ENCODE results near the gene CD177.
"Not testable (repeated sequence)": the region's sequence is repeated elsewhere in the genome, so short reads cannot be mapped to it uniquely, and the experiment has no call there.

CD177 gene

GRCh38 chr19:43329049-43329448 is 24.4 kb upstream of the CD177 start:
- H3K4me1 ChIP-seq (ENCODE audit: insufficient read depth, insufficient read length); H3K36me3 ChIP-seq (ENCODE audit: insufficient read depth, insufficient read length, low read length); H3K4me3 ChIP-seq (ENCODE audit: insufficient read length, low read depth); H3K9ac ChIP-seq (ENCODE audit: insufficient read length, low read depth); H3K27me3 ChIP-seq (ENCODE audit: insufficient read depth, insufficient read length); DNase-seq (ENCODE audit: low read depth, low spot score): not testable (repeated sequence)
- peaks cover 24% of the 10 kb centered on the region for H3K9me3 ChIP-seq (ENCODE audit: insufficient read depth, low read length)

- Histone ChIP-seq H3K4me1 (ENCODE audit: insufficient read depth, insufficient read length) (peaks cover 8% of the 10 kb centered on the region), H3K9ac (ENCODE audit: insufficient read length, low read depth) (no peak overlapping the region), H3K36me3 (ENCODE audit: insufficient read depth, insufficient read length, low read length) (no peaks in the 10 kb centered on the region), H3K4me3 (ENCODE audit: insufficient read length, low read depth) (no peak overlapping the region), H3K9me3 (ENCODE audit: insufficient read depth, low read length) (peaks cover 24% of the 10 kb centered on the region), H3K27me3 (ENCODE audit: insufficient read depth, insufficient read length) (no peaks in the 10 kb centered on the region)
- TF ChIP-seq ZNF274 (IDR thresholded peaks at IDR 0.05; ENCODE audit: low read depth, low read length) = no peak
- no peak for TF ChIP-seq SUZ12 (IDR thresholded peaks at IDR 0.05; ENCODE audit: extremely low read depth, insufficient read depth, insufficient read length)
- TF ChIP-seq YY1 (IDR thresholded peaks at IDR 0.05; ENCODE audit: insufficient read depth, insufficient read length) = no peak
- DNase-seq (ENCODE audit: low read depth, low spot score) = no peak
Measured at GRCh38 chr19:43329989-43330388, 23.5 kb upstream of the CD177 start.

GRCh38 chr19:43330726-43331434 is 22.6 kb upstream of the CD177 start:
- Histone ChIP-seq H3K9ac (ENCODE audit: insufficient read length, low read depth) (no peak overlapping the region), H3K27me3 (ENCODE audit: insufficient read depth, insufficient read length) (no peaks in the 10 kb centered on the region), H3K36me3 (ENCODE audit: insufficient read depth, insufficient read length, low read length) (no peaks in the 10 kb centered on the region), H3K4me3 (ENCODE audit: insufficient read length, low read depth) (no peak overlapping the region), H3K9me3 (ENCODE audit: insufficient read depth, low read length) (peaks cover 24% of the 10 kb centered on the region), H3K4me1 (ENCODE audit: insufficient read depth, insufficient read length) (peaks cover 8% of the 10 kb centered on the region)
- no peak for TF ChIP-seq SUZ12 (IDR thresholded peaks at IDR 0.05; ENCODE audit: extremely low read depth, insufficient read depth, insufficient read length)
- no peak for TF ChIP-seq ZNF274 (IDR thresholded peaks at IDR 0.05; ENCODE audit: low read depth, low read length)
- no peak for TF ChIP-seq YY1 (IDR thresholded peaks at IDR 0.05; ENCODE audit: insufficient read depth, insufficient read length)
- DNase-seq (ENCODE audit: low read depth, low spot score) = no peak

GRCh38 chr19:43331435-43332010 is 22.0 kb upstream of the CD177 start:
- peaks cover 8% of the 10 kb centered on the region for H3K4me1 ChIP-seq (ENCODE audit: insufficient read depth, insufficient read length)
- no peak for TF ChIP-seq ZNF274 (IDR thresholded peaks at IDR 0.05; ENCODE audit: low read depth, low read length)
- TF ChIP-seq SUZ12 (IDR thresholded peaks at IDR 0.05; ENCODE audit: extremely low read depth, insufficient read depth, insufficient read length) = no peak
- no peak for TF ChIP-seq YY1 (IDR thresholded peaks at IDR 0.05; ENCODE audit: insufficient read depth, insufficient read length)
- H3K4me3 ChIP-seq (ENCODE audit: insufficient read length, low read depth) = no peak overlapping the region
- H3K27me3 ChIP-seq (ENCODE audit: insufficient read depth, insufficient read length) = no peaks in the 10 kb centered on the region
- H3K9ac ChIP-seq (ENCODE audit: insufficient read length, low read depth) = no peak overlapping the region
- no peaks in the 10 kb centered on the region for H3K36me3 ChIP-seq (ENCODE audit: insufficient read depth, insufficient read length, low read length)
- peaks cover 24% of the 10 kb centered on the region for H3K9me3 ChIP-seq (ENCODE audit: insufficient read depth, low read length)
- DNase-seq (ENCODE audit: low read depth, low spot score) = no peak

- Histone ChIP-seq H3K9me3 (ENCODE audit: insufficient read depth, low read length) (peaks cover 24% of the 10 kb centered on the region), H3K4me1 (ENCODE audit: insufficient read depth, insufficient read length) (peaks cover 8% of the 10 kb centered on the region), H3K27me3 (ENCODE audit: insufficient read depth, insufficient read length) (no peaks in the 10 kb centered on the region), H3K9ac (ENCODE audit: insufficient read length, low read depth) (no peak overlapping the region), H3K36me3 (ENCODE audit: insufficient read depth, insufficient read length, low read length) (no peaks in the 10 kb centered on the region), H3K4me3 (ENCODE audit: insufficient read length, low read depth) (no peak overlapping the region)
- TF ChIP-seq SUZ12 (IDR thresholded peaks at IDR 0.05; ENCODE audit: extremely low read depth, insufficient read depth, insufficient read length) (no peak), YY1 (IDR thresholded peaks at IDR 0.05; ENCODE audit: insufficient read depth, insufficient read length) (no peak), ZNF274 (IDR thresholded peaks at IDR 0.05; ENCODE audit: low read depth, low read length) (no peak)
- no peak for DNase-seq (ENCODE audit: low read depth, low spot score)
Measured at GRCh38 chr19:43332058-43332922, 21.2 kb upstream of the CD177 start.

- H3K4me1 ChIP-seq (ENCODE audit: insufficient read depth, insufficient read length); DNase-seq (ENCODE audit: low read depth, low spot score); H3K9ac ChIP-seq (ENCODE audit: insufficient read length, low read depth); H3K9me3 ChIP-seq (ENCODE audit: insufficient read depth, low read length); H3K27me3 ChIP-seq (ENCODE audit: insufficient read depth, insufficient read length); H3K36me3 ChIP-seq (ENCODE audit: insufficient read depth, insufficient read length, low read length); H3K4me3 ChIP-seq (ENCODE audit: insufficient read length, low read depth): not testable (repeated sequence)
Measured at GRCh38 chr19:43336508-43336907, 17.0 kb upstream of the CD177 start.

GRCh38 chr19:43337737-43338136 is 15.7 kb upstream of the CD177 start:
- Histone ChIP-seq H3K9me3 (ENCODE audit: insufficient read depth, low read length) (peaks cover 5% of the 10 kb centered on the region; the same call in 1 of the 2 replicates), H3K4me3 (ENCODE audit: insufficient read length, low read depth) (no peak overlapping the region), H3K9ac (ENCODE audit: insufficient read length, low read depth) (no peak overlapping the region), H3K4me1 (ENCODE audit: insufficient read depth, insufficient read length) (no peaks in the 10 kb centered on the region), H3K36me3 (ENCODE audit: insufficient read depth, insufficient read length, low read length) (no peaks in the 10 kb centered on the region), H3K27me3 (ENCODE audit: insufficient read depth, insufficient read length) (no peaks in the 10 kb centered on the region)
- no peak for TF ChIP-seq YY1 (IDR thresholded peaks at IDR 0.05; ENCODE audit: insufficient read depth, insufficient read length)
- no peak for TF ChIP-seq ZNF274 (IDR thresholded peaks at IDR 0.05; ENCODE audit: low read depth, low read length)
- no peak for TF ChIP-seq SUZ12 (IDR thresholded peaks at IDR 0.05; ENCODE audit: extremely low read depth, insufficient read depth, insufficient read length)
- no peak for DNase-seq (ENCODE audit: low read depth, low spot score)

All from NT2/D1 (cell line).